Suppressor macrophage treated with lipopolysaccharide for 4 hours (primary cell): ENCODE data around the gene NCLN.
"Not testable (repeated sequence)": the region's sequence is repeated elsewhere in the genome, so short reads cannot be mapped to it uniquely, and the experiment has no call there.

Source experiments
- DNase-seq: peaks from one replicate; pipeline ENCODE4 v3.0.0-alpha.2; 2020

The NCLN gene

DNA sequence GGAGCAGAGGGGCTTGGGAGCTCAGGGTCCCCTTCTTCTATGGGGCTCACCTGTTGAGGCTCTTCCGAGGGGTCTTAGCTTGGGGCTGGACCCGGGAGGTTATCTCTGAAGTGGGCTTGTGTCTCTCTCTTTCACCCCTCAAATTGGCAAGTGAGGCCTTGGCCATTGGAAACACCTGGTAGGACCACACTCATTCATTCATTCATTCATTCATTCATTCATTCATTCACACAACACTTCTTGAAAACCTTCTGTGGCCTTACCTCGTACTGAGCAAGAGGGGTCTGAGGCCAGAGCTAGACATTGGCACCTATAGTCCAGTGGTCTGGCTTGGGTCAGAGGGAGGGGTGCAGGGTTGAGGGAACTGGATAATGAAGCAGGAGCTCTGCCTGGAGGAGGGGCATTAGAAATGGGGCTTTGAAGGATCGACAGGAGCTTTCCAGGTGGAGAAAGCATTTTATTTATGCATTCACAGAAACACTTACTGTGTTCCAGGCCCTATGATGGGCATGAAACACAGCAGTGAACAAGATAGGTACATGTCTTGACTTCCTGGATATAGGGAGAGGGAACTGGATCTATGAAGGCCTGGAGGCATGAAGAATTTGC lies 44.3 kb downstream of the NCLN start:
- DNase-seq, result no peak

DNA sequence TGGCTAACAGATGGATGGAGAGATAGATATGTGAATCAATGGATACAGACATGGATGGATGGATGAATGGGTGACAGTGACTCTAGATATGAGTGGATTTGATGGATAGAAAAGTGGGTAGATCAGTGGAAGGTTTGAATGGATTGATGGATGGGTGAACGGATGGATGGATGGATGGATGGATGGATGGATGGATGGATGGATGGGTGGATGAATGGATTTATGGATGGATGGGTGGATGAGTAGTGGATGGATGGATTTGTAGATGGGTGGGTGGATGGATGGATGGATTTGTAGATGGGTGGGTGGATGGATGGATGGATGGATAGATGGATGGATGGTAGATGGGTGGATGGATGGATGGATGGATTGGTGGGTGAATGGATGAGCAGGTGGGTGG lies 45.6 kb downstream of the NCLN start:
- no peak for DNase-seq

- DNase-seq, result no peak
These were observed 47.4 kb downstream of the NCLN start for GRCh38 chr19:3233116-3233515.

- DNase-seq, result no peak
These were observed 48.1 kb downstream of the NCLN start for GRCh38 chr19:3233831-3234230.

GRCh38 chr19:3234800-3235199 lies 49.1 kb downstream of the NCLN start:
- DNase-seq, result no peak

- not testable (repeated sequence) for DNase-seq
These were observed 49.9 kb downstream of the NCLN start for GRCh38 chr19:3235604-3236003.

DNA sequence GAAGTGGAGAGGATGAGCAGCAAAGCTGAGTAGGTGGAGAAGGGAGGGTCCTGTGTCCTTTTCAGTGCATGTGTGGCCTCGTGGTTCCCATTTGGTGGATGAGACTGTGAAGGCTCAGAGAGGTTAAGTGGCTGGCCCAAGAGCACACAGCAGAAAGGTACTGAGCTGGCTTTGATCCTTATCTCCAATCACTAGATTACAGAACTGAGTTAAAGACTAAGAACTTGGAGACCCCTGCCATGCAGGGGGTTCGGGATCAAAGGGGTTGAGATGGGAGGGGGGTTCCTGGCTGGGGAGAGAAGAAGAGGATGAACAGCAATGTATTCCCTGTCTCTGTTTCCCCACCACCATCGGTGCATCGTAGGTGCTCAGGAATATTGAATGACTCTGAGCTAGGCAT lies 50.5 kb downstream of the NCLN start:
- DNase-seq, result no peak

- DNase-seq, result no peak
These were observed 52.4 kb downstream of the NCLN start for GRCh38 chr19:3238066-3238561.

DNA sequence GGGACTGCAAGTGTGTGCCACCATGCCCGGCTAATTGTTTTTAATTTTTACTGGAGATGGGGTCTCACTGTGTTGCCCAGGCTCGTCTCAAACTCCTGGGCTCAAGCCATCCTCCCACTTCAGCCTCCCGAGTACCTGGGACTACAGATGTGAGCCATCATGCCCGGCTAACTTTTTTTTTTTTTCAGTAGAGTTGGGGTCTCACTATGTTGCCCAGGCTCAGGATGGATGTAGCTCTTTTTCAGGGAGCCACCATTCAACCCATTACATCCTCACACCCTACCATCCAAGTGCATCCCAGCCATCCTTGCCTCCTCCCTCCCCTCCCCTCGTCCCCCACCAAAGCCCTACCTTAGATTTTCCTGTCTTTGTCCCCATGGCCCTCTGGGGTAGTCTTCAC lies 53.6 kb downstream of the NCLN start:
- DNase-seq, result no peak

DNA sequence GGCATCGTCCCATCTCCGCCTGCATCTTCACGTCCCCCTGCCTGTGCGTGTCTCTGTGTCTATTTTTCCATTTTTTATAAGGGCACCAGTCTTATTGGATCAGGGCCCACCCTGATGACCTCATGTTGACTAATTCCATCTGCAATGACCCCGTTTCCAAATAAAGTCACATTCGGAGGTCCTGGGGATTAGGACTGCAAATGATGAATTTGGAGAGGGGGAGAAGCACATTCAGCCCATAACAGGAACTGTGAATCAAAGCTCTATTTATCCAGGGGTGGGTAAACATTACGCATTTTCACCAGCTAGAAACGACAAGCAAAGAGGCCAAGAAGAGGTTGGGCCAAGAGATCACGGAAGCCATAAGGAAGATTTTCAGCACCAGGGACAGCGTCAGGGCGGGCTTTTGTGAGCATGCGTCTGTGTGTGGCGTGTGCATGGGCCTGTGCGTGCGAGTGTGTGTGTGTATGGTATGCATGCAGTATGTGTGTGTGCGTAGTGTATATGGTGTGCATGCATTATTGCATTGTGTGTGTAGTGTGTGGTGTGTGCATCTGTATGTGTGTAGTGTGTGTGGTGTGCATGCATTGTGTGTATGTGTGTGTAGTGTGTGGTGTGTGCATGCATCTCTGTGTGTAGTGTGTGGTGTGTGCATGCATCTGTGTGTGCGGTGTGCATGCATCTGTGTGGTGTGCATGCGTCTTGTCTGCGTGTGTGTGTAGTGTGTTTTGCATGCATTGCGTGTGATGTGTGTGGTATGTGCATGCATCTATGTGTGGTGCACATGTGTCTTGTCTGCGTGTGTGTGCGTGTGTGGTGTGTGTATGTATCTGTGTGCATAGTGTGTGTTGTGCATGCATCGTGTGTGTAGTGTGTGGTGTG lies 58.3 kb downstream of the NCLN start:
- DNase-seq, result peak; percentile 49

GRCh38 chr19:3245050-3245449 lies 59.3 kb downstream of the NCLN start:
- DNase-seq, result no peak

DNA sequence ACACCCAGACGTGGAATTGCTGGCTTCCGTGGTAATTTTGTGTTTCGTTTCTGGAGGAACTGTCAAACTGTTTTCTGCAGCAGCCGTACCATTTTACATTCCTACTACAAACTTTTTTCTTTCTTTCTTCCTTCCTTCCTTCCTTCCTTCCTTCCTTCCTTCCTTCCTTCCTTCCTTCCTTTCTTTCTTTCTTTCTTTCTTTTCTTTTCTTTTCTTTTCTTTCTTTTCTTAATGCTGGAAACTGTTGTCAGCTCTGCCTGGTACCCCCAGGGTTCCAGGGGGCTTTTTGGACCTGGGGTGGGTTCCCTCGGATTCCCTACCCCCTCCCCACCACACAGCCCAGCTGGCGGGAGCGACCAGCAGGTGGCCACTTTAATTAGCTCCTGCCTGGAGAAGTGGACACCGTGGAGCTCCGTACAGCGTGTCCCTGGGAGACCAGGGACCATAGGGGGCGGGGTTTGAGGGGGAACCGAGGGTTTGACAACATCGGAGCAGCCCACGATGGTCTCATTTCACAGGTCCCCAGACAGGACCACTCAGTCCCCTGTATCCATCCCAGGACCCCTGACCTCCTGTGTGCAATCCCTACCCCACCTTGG lies 63.1 kb downstream of the NCLN start:
- no peak for DNase-seq

GRCh38 chr19:3249408-3249807 lies 63.7 kb downstream of the NCLN start:
- DNase-seq, result no peak

GRCh38 chr19:3250675-3251074 lies 64.9 kb downstream of the NCLN start:
- DNase-seq, result peak; percentile 50

GRCh38 chr19:3251229-3251628 lies 65.5 kb downstream of the NCLN start:
- DNase-seq, result no peak

- DNase-seq, result no peak
These were observed 66.9 kb downstream of the NCLN start for GRCh38 chr19:3252650-3253049.

DNA sequence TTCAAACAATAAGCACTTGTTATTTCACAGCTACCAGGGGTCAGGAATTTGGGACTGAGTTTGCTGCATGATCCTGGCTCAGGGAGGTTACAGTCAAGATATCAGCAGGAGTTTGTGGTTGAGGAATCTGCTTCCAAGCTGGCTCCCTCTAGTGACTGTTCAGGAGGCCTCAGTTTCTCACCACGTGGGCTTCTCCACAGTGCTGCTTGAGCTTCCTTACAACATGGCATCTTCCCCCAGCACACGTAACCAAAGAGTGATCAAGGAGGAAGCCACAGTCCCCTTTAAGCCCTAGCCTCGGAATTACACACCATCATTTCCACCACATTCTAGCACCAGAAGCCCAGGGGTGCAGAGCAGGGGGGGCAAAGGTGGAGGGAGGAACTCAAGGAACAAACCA lies 67.5 kb downstream of the NCLN start:
- DNase-seq, result no peak

DNA sequence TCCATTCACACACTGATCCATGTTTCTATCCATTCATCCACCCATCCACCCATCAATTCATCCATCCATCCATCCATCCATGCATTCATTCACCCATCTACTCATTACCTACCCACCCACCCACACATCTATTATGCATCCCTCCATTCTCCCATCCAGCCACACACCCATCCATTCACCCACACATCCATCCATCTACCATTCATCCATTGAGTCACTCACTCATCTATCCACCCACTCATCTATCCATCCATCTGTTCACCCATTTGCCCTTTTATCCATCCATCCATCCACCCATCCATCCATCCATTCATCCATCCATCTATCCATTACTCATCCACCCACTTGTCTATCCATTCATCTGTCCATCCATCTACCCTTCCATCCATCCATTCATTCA lies 68.8 kb downstream of the NCLN start:
- DNase-seq, result no peak

- DNase-seq, result no peak
These were observed 71.3 kb downstream of the NCLN start for GRCh38 chr19:3257071-3257470.
